GM12878 (cell line): Measurements from ENCODE around the gene P4HA2. TPM values are rescaled to one million over a fixed set of nuclear protein-coding genes. Genes with fewer than 3 reads are reported as not detected.

Source experiments
- ATAC-seq: fragments of 200-7000 bp; cut with Tn5 transposase; 3 replicates; pipeline ENCODE4 v1.9.1; 2020; ENCODE audit warnings: mild to moderate bottlenecking, moderate library complexity
- BruUV-seq: library from RNA; stranded (reverse); fragments of 400-500 nt; replicated peaks from 2 replicates; lab custom pipeline; 2021; lab: Mats Ljungman, UMichigan
- CTCF ChIA-PET: fragments of 300-600 bp; sonication (Branson Sonifier 250); formaldehyde crosslinking; extraction: SDS; loops from one replicate; lab custom pipeline; 2021; ENCODE audit warnings: inconsistent platforms; lab: Yijun Ruan, JAX
- POLR2A ChIA-PET: fragments of 350-600 bp; formaldehyde crosslinking; extraction: SDS; loops from one replicate; lab custom pipeline; 2021; ENCODE audit warnings: inconsistent platforms; lab: Charles Lee
- RAD21 ChIA-PET: fragments of 300-600 bp; sonication (Branson Sonifier 250); formaldehyde crosslinking; loops from one replicate; lab custom pipeline; 2023; ENCODE audit warnings: antibody characterized with exemption; ENCODE audit not compliant: unreplicated experiment; lab: Charles Lee
- SMC1A ChIA-PET: fragments of 300-600 bp; sonication (Branson Sonifier 250); formaldehyde crosslinking; loops from one replicate; lab custom pipeline; 2023; ENCODE audit not compliant: unreplicated experiment, uncharacterized antibody; lab: Charles Lee
- DNase-seq: peaks from one replicate; pipeline ENCODE4 v3.0.0-alpha.2; 2011; ENCODE audit warnings: low read depth, low spot score
- FAIRE-seq: peaks from 3 replicates; lab custom pipeline; 2011; peaks lifted over from hg19 to GRCh38; lab: Jason Lieb, UNC
- H2AFZ ChIP-seq: 2 replicates; pipeline ENCODE4 v1.6.0; 2011; ENCODE audit warnings: low read depth, low read length, control low read depth; ENCODE audit not compliant: control insufficient read depth
- H3K27ac ChIP-seq: 2 replicates; pipeline ENCODE4 v1.5.1; 2011; ENCODE audit warnings: control low read depth; ENCODE audit not compliant: control insufficient read depth, insufficient read depth
- H3K27me3 ChIP-seq, 2 experiments: replicated peaks in 1 of 2; 2 replicates each; pipeline versions ENCODE4 v1.6.0 to v1.6.1; 2011; ENCODE audit warnings: low read length in 1 of 2; ENCODE audit not compliant: control insufficient read depth in 2 of 2, insufficient read depth in 2 of 2
- H3K36me3 ChIP-seq, 2 experiments: 2 replicates each; pipeline ENCODE4 v1.5.1; 2011; ENCODE audit warnings: low read length in 1 of 2; ENCODE audit not compliant: control insufficient read depth in 2 of 2, insufficient read depth in 2 of 2
- H3K4me1 ChIP-seq: 2 replicates; pipeline ENCODE4 v1.6.1; 2011; ENCODE audit warnings: mild to moderate bottlenecking, low read length, moderate library complexity, mixed read lengths; ENCODE audit not compliant: control insufficient read depth, insufficient read depth
- H3K4me2 ChIP-seq: 2 replicates; pipeline ENCODE4 v1.6.0; 2011; ENCODE audit warnings: control low read depth; ENCODE audit not compliant: control insufficient read depth, insufficient read depth
- H3K4me3 ChIP-seq: fragments of 200-600 bp; sonication (generic); 2 replicates; pipeline ENCODE4 v1.5.1; 2016
- H3K79me2 ChIP-seq: 2 replicates; pipeline ENCODE4 v1.6.0; 2011; ENCODE audit warnings: low read length; ENCODE audit not compliant: control insufficient read depth, insufficient read depth
- H3K9ac ChIP-seq: 2 replicates; pipeline ENCODE4 v1.8.0; 2011; ENCODE audit warnings: low read length, control low read depth, mixed read lengths; ENCODE audit not compliant: control insufficient read depth, insufficient read depth
- H3K9me3 ChIP-seq: replicated peaks from 3 replicates; pipeline ENCODE4 v1.5.1; 2011; ENCODE audit warnings: mild to moderate bottlenecking, low read length; ENCODE audit not compliant: control insufficient read depth, insufficient read depth
- H4K20me1 ChIP-seq: 2 replicates; pipeline ENCODE4 v1.6.0; 2011; ENCODE audit not compliant: control insufficient read depth, insufficient read depth
- EZH2 ChIP-seq: IDR thresholded peaks from 2 replicates; pipeline ENCODE4 v1.6.1; 2012; ENCODE audit warnings: low read depth, mild to moderate bottlenecking, control low read depth, inconsistent platforms, low read length, borderline replicate concordance; ENCODE audit not compliant: control insufficient read depth
- IRF3 ChIP-seq: fragments of 450-650 bp; IDR thresholded peaks from 2 replicates; pipeline ENCODE4 v1.6.1; 2014; ENCODE audit warnings: mild to moderate bottlenecking
- KDM1A ChIP-seq: fragments of 200-600 bp; sonication (generic); IDR thresholded peaks from 2 replicates; pipeline ENCODE4 v1.6.1; 2016; ENCODE audit warnings: borderline replicate concordance
- NR2C2 ChIP-seq: IDR thresholded peaks from 2 replicates; pipeline ENCODE4 v1.6.1; 2011; ENCODE audit warnings: borderline replicate concordance, low read depth; ENCODE audit not compliant: control insufficient read depth, insufficient read length
- PAX5 ChIP-seq: IDR thresholded peaks from 2 replicates; pipeline ENCODE4 v1.6.1; 2011; ENCODE audit warnings: low read depth, low read length, borderline replicate concordance
- SP1 ChIP-seq: IDR thresholded peaks from one replicate; pipeline ENCODE4 v1.6.1; 2011; ENCODE audit warnings: low read depth, low read length
- SREBF1 ChIP-seq: IDR thresholded peaks from 2 replicates; pipeline ENCODE4 v1.6.1; 2012; ENCODE audit warnings: mild to moderate bottlenecking, low read length
- USF1 ChIP-seq: IDR thresholded peaks from 2 replicates; pipeline ENCODE4 v1.6.1; 2011; ENCODE audit warnings: borderline replicate concordance, low read depth, mild to moderate bottlenecking, moderate library complexity, mixed read lengths, low read length; ENCODE audit not compliant: insufficient read depth; ENCODE audit errors: extremely low read length
- ZNF207 ChIP-seq: fragments of 450-650 bp; IDR thresholded peaks from 2 replicates; pipeline ENCODE4 v1.6.1; 2014; ENCODE audit warnings: antibody characterized with exemption, mild to moderate bottlenecking, borderline replicate concordance
- ZNF622 ChIP-seq: fragments of 450-650 bp; IDR thresholded peaks from 2 replicates; pipeline ENCODE4 v1.6.1; 2017; ENCODE audit warnings: mild to moderate bottlenecking, inconsistent platforms
- WGBS: methylation state at CpG from one replicate; pipeline ENCODE4 v1.1.6; 2016; ENCODE audit warnings: low lambda C conversion rate; ENCODE audit not compliant: insufficient replicate concordance, insufficient coverage; ENCODE audit errors: missing lambda C conversion rate; 5-methylcytosine and 5-hydroxymethylcytosine counted together
- in situ Hi-C: fragments of 300-500 bp; cut with MboI; formaldehyde crosslinking; loops from 9 replicates; pipeline ENCODE4 v1.14.3; 2018; ENCODE audit warnings: mixed read lengths
- intact Hi-C: fragments of 100-400 bp; cut with micrococcal nuclease; formaldehyde crosslinking; loops from one replicate; pipeline ENCODE4 v1.14.2; 2022; ENCODE audit not compliant: unreplicated experiment
- polyA plus RNA-seq, 11 experiments: library from polyadenylated mRNA; depleted of rRNA in 4 of 11; unstranded in 6 of 11; stranded (reverse) in 5 of 11; fragments of >200 nt; fragmentation: Nextera tagmentation in 4 of 11; fragmentation: Illumina TruSeq in 1 of 11; extraction: Ambion mirVana in 4 of 11; extraction: Trizol in 1 of 11; gene quantifications; 1 replicate in 1 of 11; 2 replicates in 10 of 11; pipeline versions ENCODE4 v1.2.1 to v1.2.3, GENCODE V29; 2011 to 2016; ENCODE audit warnings: inconsistent platforms in 2 of 11, missing spikeins in 2 of 11, low read depth in 1 of 11
- total RNA-seq, 4 experiments: library from RNA; depleted of rRNA in 3 of 4; stranded (reverse); fragments of >200 nt in 3 of 4; fragmentation: Illumina TruSeq in 1 of 4; extraction: Trizol in 1 of 4; gene quantifications; 2 replicates each; pipeline versions ENCODE4 v1.2.1 to v1.2.3, GENCODE V29; 2013 to 2021

P4HA2 gene
- total and polyA plus RNA-seq, 10 of the 15 experiments (the other 5 are each of a cell fraction or from before 2014, with no cell fraction given): 4.7 to 10.9 (median 7.5) TPM

DNA sequence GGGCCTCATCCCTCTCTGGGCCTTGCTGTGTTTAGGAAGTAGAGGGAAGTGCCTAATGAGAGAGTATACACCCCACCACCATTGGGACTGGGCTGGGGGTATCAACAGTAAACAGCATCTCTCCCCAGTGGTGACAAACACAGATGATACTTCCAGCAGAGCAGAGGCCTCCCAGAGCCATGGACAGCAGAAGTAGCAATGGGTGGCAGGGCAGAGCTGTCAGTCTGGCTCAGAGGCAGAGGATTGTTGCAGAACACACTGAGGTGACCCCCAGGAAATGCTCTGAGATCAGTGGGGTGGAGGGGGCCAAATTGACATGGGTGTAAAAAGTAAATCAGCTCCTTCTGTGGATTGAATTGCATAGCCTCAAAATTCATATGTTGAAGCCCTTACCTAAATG is 12.1 kb upstream of the P4HA2 start (continued):
- TF ChIP-seq USF1 (no peak), PAX5 (no peak), SP1 (no peak), IRF3 (no peak)

- H3K4me3 ChIP-seq: no peak overlapping the region
- in situ Hi-C loops: loop anchor here (10.0 kb wide), 1 partner anchor 266 kb away; no protein-coding TSS in a partner anchor
- H3K4me1 ChIP-seq: no peaks in the 10 kb centered on the region
- H3K79me2 ChIP-seq: no peaks in the 10 kb centered on the region
- no peaks in the 10 kb centered on the region for H3K36me3 ChIP-seq
- TF ChIP-seq NR2C2 (no peak), ZNF622 (no peak), ZNF207 (no peak), KDM1A (no peak), EZH2 (no peak), SREBF1 (no peak)
- no peak overlapping the region for H2AFZ ChIP-seq
- H3K9ac ChIP-seq: no peak overlapping the region
- no peaks in the 10 kb centered on the region for H3K27me3 ChIP-seq
- RAD21 ChIA-PET: interaction anchor here (0.7 to 3.8 kb wide), 32 partner anchors 8 to 262 kb away, joined by 3 to 42 read pairs (median 6); partner anchors contain the start of genes IRF1, P4HA2, PDLIM4 and SLC22A4
- BruUV-seq: no TSS peak
- 0% methylated on average over 1 of the region's 1 CpG for WGBS
- SMC1A ChIA-PET: interaction anchor here (0.8 to 5.3 kb wide), 41 partner anchors 8 to 580 kb away, joined by 3 to 38 read pairs (median 6); partner anchors contain the start of genes PDLIM4, SLC22A4 and SLC22A5
- ATAC-seq (no peak), DNase-seq (no peak), FAIRE-seq (no peak)
- no peak overlapping the region for H3K4me2 ChIP-seq
- H3K9me3 ChIP-seq: no peaks in the 10 kb centered on the region; the same call in 1 of the 3 replicates
- CTCF ChIA-PET: interaction anchor here (0.6 to 5.9 kb wide), 51 partner anchors 10 to 801 kb away, joined by 3 to 117 read pairs (median 10); partner anchors contain the start of genes P4HA2, PDLIM4, SLC22A4 and SLC22A5
- intact Hi-C loops: loop anchor here (1.0 to 5.0 kb wide), 4 partner anchors 30 to 262 kb away; no protein-coding TSS in a partner anchor
- POLR2A ChIA-PET: interaction anchor here (1.1 to 2.0 kb wide), 5 partner anchors 29 to 119 kb away, joined by 3 to 9 read pairs (median 3); no protein-coding TSS in a partner anchor
- no peak overlapping the region for H3K27ac ChIP-seq
- no peaks in the 10 kb centered on the region for H4K20me1 ChIP-seq
Measured at GRCh38 chr5:132238901-132239500, 11.3 kb upstream of the P4HA2 start.
